Measurements from ENCODE around the gene CREB3L2.

The CREB3L2 gene

GRCh38 chr7:137865764-137866163, 136.1 kb downstream of the CREB3L2 start:
- WGBS (ENCODE audit: extremely low coverage, insufficient coverage, insufficient read length) = no CpG with 5 or more reads among the region's 1 CpG
- Histone ChIP-seq H4K8ac (ENCODE audit: low read depth, low read length) (no peak overlapping the region), H3K23ac (ENCODE audit: low read length) (no peak overlapping the region), H2AK5ac (ENCODE audit: low read length) (no peak overlapping the region), H3K79me1 (ENCODE audit: low read length) (no peaks in the 10 kb centered on the region), H3K36me3 (ENCODE audit: control insufficient read depth in 1 of 2, insufficient read depth in 2 of 2, low read length in 2 of 2) (peaks cover 10 to 30% of the 10 kb centered on the region in 2 experiments), H3K27ac (ENCODE audit: low read depth, low read length) (no peak overlapping the region), H3K4me3 (ENCODE audit: low read depth, low read length) (no peak overlapping the region), H4K12ac (ENCODE audit: low read depth, low read length) (no peak overlapping the region), H3K9ac (ENCODE audit: low read length) (no peak overlapping the region), H3K9me3 (ENCODE audit: insufficient read depth, low read depth, low read length) (no peaks in the 10 kb centered on the region), H4K91ac (ENCODE audit: low read depth, low read length) (no peak overlapping the region), H3K14ac (ENCODE audit: low read length) (no peak overlapping the region), H3K4ac (ENCODE audit: low read depth, low read length) (no peak overlapping the region), H2BK12ac (ENCODE audit: low read length) (no peak overlapping the region), H3K4me2 (ENCODE audit: low read length) (no peak overlapping the region), H2BK120ac (ENCODE audit: insufficient read depth, low read length, poor library complexity) (no peak overlapping the region), H2BK5ac (ENCODE audit: low read depth, low read length, poor library complexity) (no peak overlapping the region), H3K18ac (ENCODE audit: low read length) (no peak overlapping the region), H2AFZ (ENCODE audit: insufficient read depth, low read length, poor library complexity) (no peak overlapping the region), H3K27me3 (ENCODE audit: insufficient read depth, low read length) (no peaks in the 10 kb centered on the region), H3K79me2 (ENCODE audit: control insufficient read depth, insufficient read depth, low read length, poor library complexity) (no peaks in the 10 kb centered on the region), H3K4me1 (ENCODE audit: control insufficient read depth in 1 of 2, insufficient read depth in 2 of 2, low read length in 2 of 2) (no peaks in the 10 kb centered on the region)
- no peak for DNase-seq

GRCh38 chr7:137862964-137863363, 138.9 kb downstream of the CREB3L2 start:
- Histone ChIP-seq H3K4me1 (ENCODE audit: control insufficient read depth in 1 of 2, insufficient read depth in 2 of 2, low read length in 2 of 2) (no peaks in the 10 kb centered on the region), H3K36me3 (ENCODE audit: control insufficient read depth in 1 of 2, insufficient read depth in 2 of 2, low read length in 2 of 2) (peaks cover 10 to 36% of the 10 kb centered on the region in 2 experiments), H3K18ac (ENCODE audit: low read length) (no peak overlapping the region), H3K4me2 (ENCODE audit: low read length) (no peak overlapping the region), H4K12ac (ENCODE audit: low read depth, low read length) (no peak overlapping the region), H3K79me1 (ENCODE audit: low read length) (no peaks in the 10 kb centered on the region), H3K27ac (ENCODE audit: low read depth, low read length) (no peak overlapping the region), H2BK120ac (ENCODE audit: insufficient read depth, low read length, poor library complexity) (no peak overlapping the region), H2BK5ac (ENCODE audit: low read depth, low read length, poor library complexity) (no peak overlapping the region), H2AK5ac (ENCODE audit: low read length) (no peak overlapping the region), H3K4me3 (ENCODE audit: low read depth, low read length) (no peak overlapping the region), H2AFZ (ENCODE audit: insufficient read depth, low read length, poor library complexity) (no peak overlapping the region), H3K27me3 (ENCODE audit: insufficient read depth, low read length) (no peaks in the 10 kb centered on the region), H3K9me3 (ENCODE audit: insufficient read depth, low read depth, low read length) (no peaks in the 10 kb centered on the region), H2BK12ac (ENCODE audit: low read length) (no peak overlapping the region), H3K4ac (ENCODE audit: low read depth, low read length) (no peak overlapping the region), H4K91ac (ENCODE audit: low read depth, low read length) (no peak overlapping the region), H3K14ac (ENCODE audit: low read length) (no peak overlapping the region), H3K23ac (ENCODE audit: low read length) (no peak overlapping the region), H3K9ac (ENCODE audit: low read length) (no peak overlapping the region), H3K79me2 (ENCODE audit: control insufficient read depth, insufficient read depth, low read length, poor library complexity) (no peaks in the 10 kb centered on the region), H4K8ac (ENCODE audit: low read depth, low read length) (no peak overlapping the region)
- no CpG with 5 or more reads among the region's 2 CpGs for WGBS (ENCODE audit: extremely low coverage, insufficient coverage, insufficient read length)
- no peak for DNase-seq

GRCh38 chr7:137862358-137862757, 139.5 kb downstream of the CREB3L2 start:
- H3K4me1 ChIP-seq (ENCODE audit: control insufficient read depth in 1 of 2, insufficient read depth in 2 of 2, low read length in 2 of 2) = no peaks in the 10 kb centered on the region
- no peaks in the 10 kb centered on the region for H3K27me3 ChIP-seq (ENCODE audit: insufficient read depth, low read length)
- no peak overlapping the region for H2AFZ ChIP-seq (ENCODE audit: insufficient read depth, low read length, poor library complexity)
- WGBS (ENCODE audit: extremely low coverage, insufficient coverage, insufficient read length) = no CpG with 5 or more reads among the region's 4 CpGs
- no peak overlapping the region for H3K4me3 ChIP-seq (ENCODE audit: low read depth, low read length)
- H3K9me3 ChIP-seq (ENCODE audit: insufficient read depth, low read depth, low read length) = no peaks in the 10 kb centered on the region
- no peak overlapping the region for H2BK5ac ChIP-seq (ENCODE audit: low read depth, low read length, poor library complexity)
- no peak overlapping the region for H3K14ac ChIP-seq (ENCODE audit: low read length)
- H2BK120ac ChIP-seq (ENCODE audit: insufficient read depth, low read length, poor library complexity) = no peak overlapping the region
- no peak overlapping the region for H3K4ac ChIP-seq (ENCODE audit: low read depth, low read length)
- H3K4me2 ChIP-seq (ENCODE audit: low read length) = no peak overlapping the region
- no peak for DNase-seq
- peaks cover 10 to 33% of the 10 kb centered on the region in 2 experiments for H3K36me3 ChIP-seq (ENCODE audit: control insufficient read depth in 1 of 2, insufficient read depth in 2 of 2, low read length in 2 of 2)
- H2BK12ac ChIP-seq (ENCODE audit: low read length) = no peak overlapping the region
- no peak overlapping the region for H3K27ac ChIP-seq (ENCODE audit: low read depth, low read length)
- H3K18ac ChIP-seq (ENCODE audit: low read length) = no peak overlapping the region
- H4K8ac ChIP-seq (ENCODE audit: low read depth, low read length) = no peak overlapping the region
- H2AK5ac ChIP-seq (ENCODE audit: low read length) = no peak overlapping the region
- H3K9ac ChIP-seq (ENCODE audit: low read length) = no peak overlapping the region
- no peak overlapping the region for H4K91ac ChIP-seq (ENCODE audit: low read depth, low read length)
- no peak overlapping the region for H4K12ac ChIP-seq (ENCODE audit: low read depth, low read length)
- no peak overlapping the region for H3K23ac ChIP-seq (ENCODE audit: low read length)
- H3K79me2 ChIP-seq (ENCODE audit: control insufficient read depth, insufficient read depth, low read length, poor library complexity) = no peaks in the 10 kb centered on the region
- no peaks in the 10 kb centered on the region for H3K79me1 ChIP-seq (ENCODE audit: low read length)

GRCh38 chr7:137860542-137860941, 141.3 kb downstream of the CREB3L2 start:
- Histone ChIP-seq H3K4me3 (ENCODE audit: low read depth, low read length) (no peak overlapping the region), H2BK5ac (ENCODE audit: low read depth, low read length, poor library complexity) (no peak overlapping the region)
- WGBS (ENCODE audit: extremely low coverage, insufficient coverage, insufficient read length) = no CpG with 5 or more reads among the region's 2 CpGs

More at GRCh38 chr7:137860542-137860941, 141.3 kb downstream of the CREB3L2 start:
- Histone ChIP-seq H4K91ac (ENCODE audit: low read depth, low read length) (no peak overlapping the region), H3K27ac (ENCODE audit: low read depth, low read length) (no peak overlapping the region), H2AFZ (ENCODE audit: insufficient read depth, low read length, poor library complexity) (no peak overlapping the region), H3K4me2 (ENCODE audit: low read length) (no peak overlapping the region), H3K4ac (ENCODE audit: low read depth, low read length) (no peak overlapping the region), H3K79me2 (ENCODE audit: control insufficient read depth, insufficient read depth, low read length, poor library complexity) (no peaks in the 10 kb centered on the region), H3K9me3 (ENCODE audit: insufficient read depth, low read depth, low read length) (no peaks in the 10 kb centered on the region), H3K23ac (ENCODE audit: low read length) (no peak overlapping the region), H4K8ac (ENCODE audit: low read depth, low read length) (no peak overlapping the region), H3K79me1 (ENCODE audit: low read length) (no peaks in the 10 kb centered on the region), H3K14ac (ENCODE audit: low read length) (no peak overlapping the region), H2AK5ac (ENCODE audit: low read length) (no peak overlapping the region), H3K9ac (ENCODE audit: low read length) (no peak overlapping the region), H2BK12ac (ENCODE audit: low read length) (no peak overlapping the region), H2BK120ac (ENCODE audit: insufficient read depth, low read length, poor library complexity) (no peak overlapping the region), H3K27me3 (ENCODE audit: insufficient read depth, low read length) (no peaks in the 10 kb centered on the region), H3K18ac (ENCODE audit: low read length) (no peak overlapping the region), H3K36me3 (ENCODE audit: control insufficient read depth in 1 of 2, insufficient read depth in 2 of 2, low read length in 2 of 2) (peaks cover 10 to 25% of the 10 kb centered on the region in 2 experiments), H4K12ac (ENCODE audit: low read depth, low read length) (no peak overlapping the region), H3K4me1 (ENCODE audit: control insufficient read depth in 1 of 2, insufficient read depth in 2 of 2, low read length in 2 of 2) (no peaks in the 10 kb centered on the region)
- no peak for DNase-seq
